K562 (cell line): ENCODE measurements around the gene CTBP2. TPM values are rescaled to one million over a fixed set of nuclear protein-coding genes. Genes with fewer than 3 reads are reported as not detected.

Experiments
- ATAC-seq: fragments of 200-7000 bp; cut with Tn5 transposase; 3 replicates; pipeline ENCODE4 v1.9.1; 2020; ENCODE audit warnings: moderate library complexity
- BruUV-seq: library from RNA; stranded (reverse); fragments of 400-500 nt; replicated peaks from 2 replicates; lab custom pipeline; 2021; lab: Mats Ljungman, UMichigan
- CTCF ChIA-PET: fragments of 300-600 bp; formaldehyde crosslinking; extraction: SDS; loops from one replicate; lab custom pipeline; 2021; ENCODE audit warnings: low intra/inter-chr PET ratio; lab: Yijun Ruan, JAX
- POLR2A ChIA-PET: fragments of 300-600, 350-650 bp; sonication (Branson Sonifier 250); formaldehyde crosslinking; extraction: SDS; loops from one replicate; lab custom pipeline; 2021; ENCODE audit warnings: antibody characterized with exemption, inconsistent platforms; lab: Yijun Ruan, JAX
- DNase-seq, 4 experiments: peaks; one replicate each; pipeline versions ENCODE4 v3.0.0 to v3.0.0-alpha.2; 2011 to 2018; ENCODE audit warnings: low spot score in 3 of 4, mixed read lengths in 3 of 4; ENCODE audit errors: extremely low read depth in 1 of 4
- FAIRE-seq: peaks from 2 replicates; lab custom pipeline; 2011; peaks lifted over from hg19 to GRCh38; lab: Jason Lieb, UNC
- H2AFZ ChIP-seq: 2 replicates; pipeline ENCODE4 v1.6.0; 2011; ENCODE audit warnings: low read depth, low read length, control low read depth, inconsistent platforms
- H3K27ac ChIP-seq: fragments of 200-600 bp; 3 replicates; pipeline ENCODE4 v1.8.0; 2011; ENCODE audit warnings: low read depth, mild to moderate bottlenecking, control low read depth, inconsistent platforms, low read length, moderate library complexity, mixed read lengths; ENCODE audit errors: extremely low read depth
- H3K27me3 ChIP-seq, 2 experiments: fragments of 300-600 bp in 1 of 2; 2 replicates in 1 of 2; 3 replicates in 1 of 2; pipeline versions ENCODE4 v1.6.0 to v1.8.0; 2011; ENCODE audit warnings: inconsistent platforms in 2 of 2, low read length in 2 of 2, mild to moderate bottlenecking in 1 of 2, mixed read lengths in 1 of 2, moderate library complexity in 1 of 2; ENCODE audit not compliant: control insufficient read depth in 2 of 2, insufficient read depth in 2 of 2
- H3K36me3 ChIP-seq: fragments of 300-600 bp; 3 replicates; pipeline ENCODE4 v1.8.0; 2011; ENCODE audit warnings: mild to moderate bottlenecking, low read length, inconsistent platforms; ENCODE audit not compliant: control insufficient read depth, insufficient read depth
- H3K4me1 ChIP-seq, 2 experiments: fragments of 200-600 bp in 1 of 2; replicated peaks in 1 of 2; 2 replicates in 1 of 2; 3 replicates in 1 of 2; pipeline versions ENCODE4 v1.5.1 to v1.8.0; 2011; ENCODE audit warnings: inconsistent platforms in 2 of 2, low read length in 2 of 2, mild to moderate bottlenecking in 1 of 2, mixed read lengths in 1 of 2, moderate library complexity in 1 of 2; ENCODE audit not compliant: control insufficient read depth in 2 of 2, insufficient read depth in 2 of 2
- H3K4me2 ChIP-seq: 2 replicates; pipeline ENCODE4 v1.6.1; 2011; ENCODE audit warnings: low read length, control low read depth, inconsistent platforms, mixed read lengths; ENCODE audit not compliant: insufficient read depth
- H3K4me3 ChIP-seq: fragments of 200-600 bp; sonication (generic), shearing (Covaris generic); 2 replicates; pipeline ENCODE4 v1.5.1; 2016; ENCODE audit warnings: control low read depth, inconsistent platforms
- H3K79me2 ChIP-seq: fragments of 200-600 bp; 3 replicates; pipeline ENCODE4 v1.8.0; 2011; ENCODE audit warnings: low read length, inconsistent platforms; ENCODE audit not compliant: control insufficient read depth, insufficient read depth
- H3K9ac ChIP-seq, 2 experiments: 2 replicates each; pipeline versions ENCODE4 v1.6.0 to v1.6.1; 2011; ENCODE audit warnings: low read depth in 2 of 2, low read length in 2 of 2, control low read depth in 1 of 2, inconsistent platforms in 1 of 2, mild to moderate bottlenecking in 1 of 2, mixed read lengths in 1 of 2; ENCODE audit not compliant: insufficient read depth in 1 of 2
- H3K9me1 ChIP-seq: one replicate; pipeline ENCODE4 v1.6.0; 2011; ENCODE audit warnings: inconsistent platforms, mild to moderate bottlenecking, low read length, moderate library complexity; ENCODE audit not compliant: control insufficient read depth, insufficient read depth
- H3K9me3 ChIP-seq: replicated peaks from 2 replicates; pipeline ENCODE4 v1.5.1; 2011; ENCODE audit warnings: low read depth, low read length, inconsistent platforms; ENCODE audit not compliant: control insufficient read depth, insufficient read depth
- H4K20me1 ChIP-seq: replicated peaks from 2 replicates; pipeline ENCODE4 v1.6.1; 2011; ENCODE audit warnings: low read length, inconsistent platforms, mixed read lengths; ENCODE audit not compliant: control insufficient read depth, insufficient read depth
- EWSR1 ChIP-seq: fragments of 450-650 bp; IDR thresholded peaks from 2 replicates; pipeline ENCODE4 v1.6.1; 2018; ENCODE audit warnings: borderline replicate concordance, mild to moderate bottlenecking, low read depth, moderate library complexity; ENCODE audit not compliant: partially characterized antibody
- HLTF ChIP-seq: fragments of 450-650 bp; IDR thresholded peaks from 2 replicates; pipeline ENCODE4 v1.6.1; 2016
- NEUROD1 ChIP-seq: fragments of 150-350 bp; IDR thresholded peaks from 2 replicates; pipeline ENCODE4 v1.6.1; 2014; ENCODE audit warnings: borderline replicate concordance, low read length, low read depth; ENCODE audit not compliant: partially characterized antibody
- NFATC3 ChIP-seq: fragments of 450-650 bp; IDR thresholded peaks from 2 replicates; pipeline ENCODE4 v1.6.1; 2017; ENCODE audit warnings: mild to moderate bottlenecking
- NFE2 ChIP-seq: IDR thresholded peaks from 2 replicates; pipeline ENCODE4 v1.6.1; 2014; ENCODE audit warnings: antibody characterized with exemption, low read depth
- PTRF ChIP-seq: fragments of 450-650 bp; IDR thresholded peaks from 2 replicates; pipeline ENCODE4 v1.6.1; 2016; ENCODE audit warnings: mild to moderate bottlenecking, missing genetic modification characterization, missing compliant biosample characterization
- ZFP1 ChIP-seq: fragments of 450-650 bp; formaldehyde crosslinking; IDR thresholded peaks from 2 replicates; pipeline ENCODE4 v1.4.0; 2020; ENCODE audit warnings: mild to moderate bottlenecking, mixed read lengths
- ZNF589 ChIP-seq: fragments of 200-800 bp; sonication (Bioruptor generic); IDR thresholded peaks from 2 replicates; pipeline ENCODE4 v1.6.1; 2016; ENCODE audit warnings: low read depth, missing genetic modification characterization, missing compliant biosample characterization
- WGBS: fragments of 100-300 bp; shearing (Covaris generic); methylation state at CpG from one replicate; pipeline ENCODE4 v1.1.6; 2016; ENCODE audit warnings: low coverage, mixed read lengths; ENCODE audit not compliant: insufficient coverage; ENCODE audit errors: missing lambda C conversion rate; 5-methylcytosine and 5-hydroxymethylcytosine counted together
- in situ Hi-C: fragments of 300-500 bp; cut with MboI; formaldehyde crosslinking; loops from 4 replicates; pipeline ENCODE4 v1.15.0; 2018; ENCODE audit warnings: inconsistent platforms, mixed read lengths
- intact Hi-C: fragments of 100-400 bp; cut with micrococcal nuclease; formaldehyde crosslinking; loops from 2 replicates; pipeline ENCODE4 v1.14.2; 2022
- polyA plus RNA-seq, 8 experiments: library from polyadenylated mRNA; depleted of rRNA in 4 of 8; stranded (reverse) in 5 of 8; unstranded in 3 of 8; fragments of >200 nt; fragmentation: Nextera tagmentation in 2 of 8; fragmentation: Illumina TruSeq in 1 of 8; extraction: Ambion mirVana in 2 of 8; extraction: Trizol in 1 of 8; gene quantifications; 2 replicates each; pipeline versions ENCODE4 v1.2.1 to v1.2.3, GENCODE V29; 2011 to 2014; ENCODE audit warnings: inconsistent platforms in 1 of 8, missing spikeins in 1 of 8
- total RNA-seq, 7 experiments: library from RNA; depleted of rRNA in 6 of 7; stranded (reverse); fragments of >200 nt in 6 of 7; fragmentation: Illumina TruSeq in 2 of 7; extraction: Trizol in 2 of 7; gene quantifications; 2 replicates each; pipeline versions ENCODE4 v1.2.1 to v1.2.3, GENCODE V29; 2011 to 2021; ENCODE audit warnings: low replicate concordance in 1 of 7
- TF ChIP-seq, protein P1 (sequence below): fragments of 250-450 bp; sonication (Bioruptor Pico); IDR thresholded peaks from 2 replicates; pipeline ENCODE4 v1.8.0; 2021; ENCODE audit warnings: moderate library complexity, mild to moderate bottlenecking, inconsistent platforms
- TF ChIP-seq, protein P2 (sequence below): fragments of 450-650 bp; IDR thresholded peaks from 2 replicates; pipeline ENCODE4 v1.6.1; 2017; ENCODE audit warnings: antibody characterized with exemption

The CTBP2 gene
- total and polyA plus RNA-seq, 9 of the 15 experiments (the other 6 are each of a cell fraction or from before 2014, with no cell fraction given): 1.3 to 8.8 (median 5.1) TPM

DNA sequence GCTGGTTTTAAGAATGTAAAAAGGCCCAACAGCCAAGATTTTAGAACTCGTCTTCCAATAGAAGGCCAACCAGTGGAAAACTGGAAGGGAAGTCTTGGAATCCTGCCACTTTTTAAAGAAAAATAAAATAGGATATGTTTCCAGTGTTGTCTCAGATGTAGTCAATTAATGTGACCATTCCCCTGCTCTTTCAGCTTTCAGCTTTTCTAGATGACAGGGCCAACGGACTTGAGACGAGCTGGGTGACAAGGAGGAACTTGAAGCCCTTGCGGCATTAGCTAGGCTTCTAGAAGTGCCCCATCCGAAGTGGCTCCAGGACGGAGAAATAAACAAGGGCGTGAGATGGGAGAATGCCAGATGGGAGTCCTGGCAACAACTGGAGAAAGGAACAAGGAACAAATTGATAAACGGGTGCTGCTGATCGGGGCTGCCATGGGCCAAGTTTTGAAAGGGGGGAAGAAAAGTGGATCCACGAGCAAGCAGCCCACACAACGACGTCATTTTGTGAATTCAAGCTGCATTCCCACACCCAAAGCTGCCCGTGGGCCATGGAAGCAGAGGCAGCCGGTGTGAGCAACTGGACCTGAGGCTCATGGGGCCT, 42.3 kb downstream of the CTBP2 start (continued):
- TF ChIP-seq, protein P1, sequence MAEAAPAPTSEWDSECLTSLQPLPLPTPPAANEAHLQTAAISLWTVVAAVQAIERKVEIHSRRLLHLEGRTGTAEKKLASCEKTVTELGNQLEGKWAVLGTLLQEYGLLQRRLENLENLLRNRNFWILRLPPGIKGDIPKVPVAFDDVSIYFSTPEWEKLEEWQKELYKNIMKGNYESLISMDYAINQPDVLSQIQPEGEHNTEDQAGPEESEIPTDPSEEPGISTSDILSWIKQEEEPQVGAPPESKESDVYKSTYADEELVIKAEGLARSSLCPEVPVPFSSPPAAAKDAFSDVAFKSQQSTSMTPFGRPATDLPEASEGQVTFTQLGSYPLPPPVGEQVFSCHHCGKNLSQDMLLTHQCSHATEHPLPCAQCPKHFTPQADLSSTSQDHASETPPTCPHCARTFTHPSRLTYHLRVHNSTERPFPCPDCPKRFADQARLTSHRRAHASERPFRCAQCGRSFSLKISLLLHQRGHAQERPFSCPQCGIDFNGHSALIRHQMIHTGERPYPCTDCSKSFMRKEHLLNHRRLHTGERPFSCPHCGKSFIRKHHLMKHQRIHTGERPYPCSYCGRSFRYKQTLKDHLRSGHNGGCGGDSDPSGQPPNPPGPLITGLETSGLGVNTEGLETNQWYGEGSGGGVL: no peak
- no peak for TF ChIP-seq NFE2
- TF ChIP-seq ZFP1: no peak
- no peak for TF ChIP-seq NEUROD1
- TF ChIP-seq EWSR1: no peak

DNA sequence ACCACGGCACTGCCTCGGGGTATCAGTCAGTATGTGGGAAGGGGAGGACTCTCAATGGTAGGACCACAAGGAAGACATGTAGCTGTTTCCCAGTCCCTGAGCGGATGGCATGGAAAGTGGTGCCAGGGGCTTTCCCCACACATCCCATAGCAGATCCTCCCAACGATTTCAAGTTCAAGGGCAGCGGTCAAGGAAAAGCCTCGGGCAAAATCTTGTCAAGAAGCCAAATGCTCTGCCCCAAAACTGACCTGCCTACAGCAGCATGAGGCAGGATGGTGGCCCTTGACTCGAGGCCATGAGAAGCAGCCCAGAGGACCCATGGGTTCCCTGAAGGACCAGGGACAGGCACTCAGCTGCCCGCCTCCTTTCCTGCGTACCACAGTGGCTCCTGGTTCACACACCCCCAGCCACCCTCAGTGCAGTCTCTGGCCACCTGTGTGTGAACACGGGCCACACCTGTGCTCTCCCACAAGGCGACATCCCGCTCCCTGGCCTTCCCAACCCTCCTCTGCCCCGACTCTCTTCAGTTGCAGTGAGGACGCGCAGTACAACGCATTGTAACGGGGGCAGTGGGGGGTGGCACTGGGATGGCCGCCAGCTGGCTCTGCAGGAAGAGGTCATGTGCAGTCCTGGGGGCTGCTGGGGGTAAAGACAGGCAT, 43.6 kb downstream of the CTBP2 start:
- ChIA-PET POLR2A (interaction anchor here (0.6 kb wide), 1 partner anchor 213 kb away, joined by 3 read pairs; no protein-coding TSS in a partner anchor), CTCF (no interaction called here)
- FAIRE-seq (no peak), DNase-seq (no peak), ATAC-seq (no peak)
- WGBS: 68% methylated on average over 6 of the region's 18 CpGs
- peaks cover 9% of the 10 kb centered on the region; the same call in 2 of the 3 replicates for H3K36me3 ChIP-seq
- H3K4me3 ChIP-seq: no peak overlapping the region
- H3K27ac ChIP-seq: no peak overlapping the region
- peaks cover 93% of the 10 kb centered on the region for H3K79me2 ChIP-seq
- intact Hi-C loops (no loop called here), in situ Hi-C loops (no loop called here)
- peaks cover 34 to 39% of the 10 kb centered on the region in 2 experiments for H3K4me1 ChIP-seq
- no peak overlapping the region for H2AFZ ChIP-seq
- BruUV-seq: no TSS peak
- H4K20me1 ChIP-seq: peaks cover 45% of the 10 kb centered on the region
- peaks cover 4% of the 10 kb centered on the region for H3K9me1 ChIP-seq
- H3K9me3 ChIP-seq: no peaks in the 10 kb centered on the region
- peak overlapping the region in 1 of 2 experiments; percentile 71; a peak in 1 of 4 replicates for H3K9ac ChIP-seq
- H3K27me3 ChIP-seq: no peaks in the 10 kb centered on the region
- no peak overlapping the region for H3K4me2 ChIP-seq
- no peak for TF ChIP-seq ZNF589 (CRISPR knock-in tag)
- TF ChIP-seq NFATC3: no peak
- TF ChIP-seq HLTF: no peak
- TF ChIP-seq, protein P2, sequence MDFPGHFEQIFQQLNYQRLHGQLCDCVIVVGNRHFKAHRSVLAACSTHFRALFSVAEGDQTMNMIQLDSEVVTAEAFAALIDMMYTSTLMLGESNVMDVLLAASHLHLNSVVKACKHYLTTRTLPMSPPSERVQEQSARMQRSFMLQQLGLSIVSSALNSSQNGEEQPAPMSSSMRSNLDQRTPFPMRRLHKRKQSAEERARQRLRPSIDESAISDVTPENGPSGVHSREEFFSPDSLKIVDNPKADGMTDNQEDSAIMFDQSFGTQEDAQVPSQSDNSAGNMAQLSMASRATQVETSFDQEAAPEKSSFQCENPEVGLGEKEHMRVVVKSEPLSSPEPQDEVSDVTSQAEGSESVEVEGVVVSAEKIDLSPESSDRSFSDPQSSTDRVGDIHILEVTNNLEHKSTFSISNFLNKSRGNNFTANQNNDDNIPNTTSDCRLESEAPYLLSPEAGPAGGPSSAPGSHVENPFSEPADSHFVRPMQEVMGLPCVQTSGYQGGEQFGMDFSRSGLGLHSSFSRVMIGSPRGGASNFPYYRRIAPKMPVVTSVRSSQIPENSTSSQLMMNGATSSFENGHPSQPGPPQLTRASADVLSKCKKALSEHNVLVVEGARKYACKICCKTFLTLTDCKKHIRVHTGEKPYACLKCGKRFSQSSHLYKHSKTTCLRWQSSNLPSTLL: no peak
- TF ChIP-seq PTRF: no peak
